GM12878 (cell line): ENCODE results near the gene TMEM131L.

Experiments used
- CTCF ChIP-seq, 3 experiments: IDR thresholded peaks in 2 of 3; conservative IDR thresholded peaks in 1 of 3; 2 replicates each; pipeline ENCODE4 v1.5.1; 2011; ENCODE audit warnings: low read depth in 3 of 3, low read length in 3 of 3, mild to moderate bottlenecking in 3 of 3, control low read depth in 2 of 3, moderate library complexity in 2 of 3, inconsistent platforms in 1 of 3, mixed read lengths in 1 of 3; ENCODE audit not compliant: control insufficient read depth in 2 of 3, insufficient read depth in 1 of 3; ENCODE audit errors: extremely low read depth in 1 of 3
- EGR1 ChIP-seq, 2 experiments: IDR thresholded peaks; 1 replicate in 1 of 2; 2 replicates in 1 of 2; pipeline ENCODE4 v1.6.1; 2011 to 2012; ENCODE audit warnings: low read depth in 2 of 2, low read length in 2 of 2, borderline replicate concordance in 1 of 2, mild to moderate bottlenecking in 1 of 2, moderate library complexity in 1 of 2
- EP300 ChIP-seq, 2 experiments: fragments of 150-350 bp in 1 of 2; IDR thresholded peaks; 2 replicates each; pipeline ENCODE4 v1.6.1; 2011 to 2012; ENCODE audit warnings: low read depth in 2 of 2, low read length in 2 of 2, borderline replicate concordance in 1 of 2, improper control_type of control experiment in 1 of 2, inconsistent platforms in 1 of 2; ENCODE audit not compliant: control insufficient read depth in 1 of 2
- ETV6 ChIP-seq, 2 experiments: fragments of 450-650 bp in 1 of 2; IDR thresholded peaks in 1 of 2; conservative IDR thresholded peaks in 1 of 2; 2 replicates each; pipeline ENCODE4 v1.6.1; 2014; ENCODE audit warnings: antibody characterized with exemption in 1 of 2, borderline replicate concordance in 1 of 2, low read depth in 1 of 2, mild to moderate bottlenecking in 1 of 2, moderate library complexity in 1 of 2
- GABPA ChIP-seq: IDR thresholded peaks from 2 replicates; pipeline ENCODE4 v1.6.1; 2014; ENCODE audit warnings: antibody characterized with exemption, low read depth, mild to moderate bottlenecking, inconsistent platforms
- POLR2AphosphoS5 ChIP-seq: IDR thresholded peaks from 2 replicates; pipeline ENCODE4 v1.6.1; 2011; ENCODE audit warnings: mild to moderate bottlenecking, low read length, inconsistent platforms
- RAD21 ChIP-seq: IDR thresholded peaks from 2 replicates; pipeline ENCODE4 v1.6.1; 2011; ENCODE audit warnings: mild to moderate bottlenecking, low read depth, low read length, moderate library complexity; ENCODE audit not compliant: insufficient read depth
- SREBF1 ChIP-seq: IDR thresholded peaks from 2 replicates; pipeline ENCODE4 v1.6.1; 2012; ENCODE audit warnings: mild to moderate bottlenecking, low read length
- ZNF217 ChIP-seq: fragments of 450-650 bp; IDR thresholded peaks from 2 replicates; pipeline ENCODE4 v1.6.1; 2017; ENCODE audit warnings: antibody characterized with exemption, mild to moderate bottlenecking
- ZNF384 ChIP-seq: IDR thresholded peaks from 2 replicates; pipeline ENCODE4 v1.6.1; 2012; ENCODE audit warnings: low read depth, mild to moderate bottlenecking, low read length, improper control_type of control experiment, borderline replicate concordance
- TF ChIP-seq, protein P1 (sequence below): fragments of 450-650 bp; IDR thresholded peaks from 2 replicates; pipeline ENCODE4 v1.6.1; 2017; ENCODE audit warnings: mild to moderate bottlenecking, moderate library complexity
- TF ChIP-seq, protein P2 (sequence below): IDR thresholded peaks from 2 replicates; pipeline ENCODE4 v1.6.1; 2012; ENCODE audit warnings: low read depth, low read length, improper control_type of control experiment

GRCh38 chr4:153517159-153517558 lies 51.0 kb downstream of the TMEM131L start:
- TF ChIP-seq SREBF1 (no peak), EP300 (IDR thresholded peaks at IDR 0.05; ENCODE audit: borderline replicate concordance in 1 of 2, control insufficient read depth in 1 of 2, low read depth in 2 of 2, low read length in 2 of 2) (no peak), ZNF217 (no peak), POLR2AphosphoS5 (no peak), EGR1 (IDR thresholded peaks at IDR 0.05; ENCODE audit: borderline replicate concordance in 1 of 2, low read depth in 2 of 2, low read length in 2 of 2) (no peak), CTCF (IDR thresholded peaks at IDR 0.05 in 2 of 3, conservative IDR thresholded peaks at IDR 0.05 in 1 of 3; ENCODE audit: control insufficient read depth in 2 of 3, extremely low read depth in 1 of 3, insufficient read depth in 1 of 3, low read depth in 3 of 3, low read length in 3 of 3) (no peak), GABPA (no peak), ETV6 (conservative IDR thresholded peaks at IDR 0.05 in 1 of 2, IDR thresholded peaks at IDR 0.05 in 1 of 2; ENCODE audit: borderline replicate concordance in 1 of 2, low read depth in 1 of 2) (no peak), RAD21 (no peak), ZNF384 (no peak)
- TF ChIP-seq, protein P1, sequence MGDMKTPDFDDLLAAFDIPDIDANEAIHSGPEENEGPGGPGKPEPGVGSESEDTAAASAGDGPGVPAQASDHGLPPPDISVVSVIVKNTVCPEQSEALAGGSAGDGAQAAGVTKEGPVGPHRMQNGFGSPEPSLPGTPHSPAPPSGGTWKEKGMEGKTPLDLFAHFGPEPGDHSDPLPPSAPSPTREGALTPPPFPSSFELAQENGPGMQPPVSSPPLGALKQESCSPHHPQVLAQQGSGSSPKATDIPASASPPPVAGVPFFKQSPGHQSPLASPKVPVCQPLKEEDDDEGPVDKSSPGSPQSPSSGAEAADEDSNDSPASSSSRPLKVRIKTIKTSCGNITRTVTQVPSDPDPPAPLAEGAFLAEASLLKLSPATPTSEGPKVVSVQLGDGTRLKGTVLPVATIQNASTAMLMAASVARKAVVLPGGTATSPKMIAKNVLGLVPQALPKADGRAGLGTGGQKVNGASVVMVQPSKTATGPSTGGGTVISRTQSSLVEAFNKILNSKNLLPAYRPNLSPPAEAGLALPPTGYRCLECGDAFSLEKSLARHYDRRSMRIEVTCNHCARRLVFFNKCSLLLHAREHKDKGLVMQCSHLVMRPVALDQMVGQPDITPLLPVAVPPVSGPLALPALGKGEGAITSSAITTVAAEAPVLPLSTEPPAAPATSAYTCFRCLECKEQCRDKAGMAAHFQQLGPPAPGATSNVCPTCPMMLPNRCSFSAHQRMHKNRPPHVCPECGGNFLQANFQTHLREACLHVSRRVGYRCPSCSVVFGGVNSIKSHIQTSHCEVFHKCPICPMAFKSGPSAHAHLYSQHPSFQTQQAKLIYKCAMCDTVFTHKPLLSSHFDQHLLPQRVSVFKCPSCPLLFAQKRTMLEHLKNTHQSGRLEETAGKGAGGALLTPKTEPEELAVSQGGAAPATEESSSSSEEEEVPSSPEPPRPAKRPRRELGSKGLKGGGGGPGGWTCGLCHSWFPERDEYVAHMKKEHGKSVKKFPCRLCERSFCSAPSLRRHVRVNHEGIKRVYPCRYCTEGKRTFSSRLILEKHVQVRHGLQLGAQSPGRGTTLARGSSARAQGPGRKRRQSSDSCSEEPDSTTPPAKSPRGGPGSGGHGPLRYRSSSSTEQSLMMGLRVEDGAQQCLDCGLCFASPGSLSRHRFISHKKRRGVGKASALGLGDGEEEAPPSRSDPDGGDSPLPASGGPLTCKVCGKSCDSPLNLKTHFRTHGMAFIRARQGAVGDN, result no peak
- TF ChIP-seq, protein P2, sequence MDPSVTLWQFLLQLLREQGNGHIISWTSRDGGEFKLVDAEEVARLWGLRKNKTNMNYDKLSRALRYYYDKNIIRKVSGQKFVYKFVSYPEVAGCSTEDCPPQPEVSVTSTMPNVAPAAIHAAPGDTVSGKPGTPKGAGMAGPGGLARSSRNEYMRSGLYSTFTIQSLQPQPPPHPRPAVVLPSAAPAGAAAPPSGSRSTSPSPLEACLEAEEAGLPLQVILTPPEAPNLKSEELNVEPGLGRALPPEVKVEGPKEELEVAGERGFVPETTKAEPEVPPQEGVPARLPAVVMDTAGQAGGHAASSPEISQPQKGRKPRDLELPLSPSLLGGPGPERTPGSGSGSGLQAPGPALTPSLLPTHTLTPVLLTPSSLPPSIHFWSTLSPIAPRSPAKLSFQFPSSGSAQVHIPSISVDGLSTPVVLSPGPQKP, result no peak
